Hindlimb muscle (tissue), 1 donor: ENCODE results near the gene AUTS2. TPM values are rescaled to one million over a fixed set of nuclear protein-coding genes. Genes with fewer than 3 reads are reported as not detected.

Source experiments
- DNase-seq: peaks from one replicate; pipeline ENCODE4 v3.0.0-alpha.2; 2013
- polyA plus RNA-seq: library from polyadenylated mRNA; unstranded; fragments of 120-200 nt; gene quantifications from one replicate; pipeline ENCODE4 v1.2.1, GENCODE V29; 2013; ENCODE audit not compliant: insufficient read length

AUTS2 gene
- polyA plus RNA-seq, 1 donor = 80.5 TPM

- DNase-seq = no peak
These were observed 1103.2 kb downstream of the AUTS2 start for GRCh38 chr7:70701477-70701876.

- DNase-seq = no peak
These were observed 1103.7 kb downstream of the AUTS2 start for GRCh38 chr7:70701991-70702390.

GRCh38 chr7:70703785-70704184, 1105.5 kb downstream of the AUTS2 start:
- DNase-seq = no peak

- DNase-seq = no peak
These were observed 1106.6 kb downstream of the AUTS2 start for GRCh38 chr7:70704831-70705346.

- DNase-seq = no peak
These were observed 1107.9 kb downstream of the AUTS2 start for GRCh38 chr7:70706204-70706603.

GRCh38 chr7:70706698-70707097, 1108.4 kb downstream of the AUTS2 start:
- DNase-seq = no peak

- no peak for DNase-seq
These were observed 1109.6 kb downstream of the AUTS2 start for GRCh38 chr7:70707823-70708243.

- no peak for DNase-seq
These were observed 1111.8 kb downstream of the AUTS2 start for GRCh38 chr7:70710011-70710480.

GRCh38 chr7:70710651-70711050, 1112.4 kb downstream of the AUTS2 start:
- no peak for DNase-seq

- DNase-seq = no peak
These were observed 1113.2 kb downstream of the AUTS2 start for GRCh38 chr7:70711452-70711851.

- no peak for DNase-seq
These were observed 1114.7 kb downstream of the AUTS2 start for GRCh38 chr7:70712942-70713341.

GRCh38 chr7:70714506-70715038, 1116.3 kb downstream of the AUTS2 start:
- DNase-seq = no peak

- DNase-seq = no peak
These were observed 1119.5 kb downstream of the AUTS2 start for GRCh38 chr7:70717553-70718329.

GRCh38 chr7:70719125-70719524, 1120.8 kb downstream of the AUTS2 start:
- DNase-seq = no peak

- no peak for DNase-seq
These were observed 1122.1 kb downstream of the AUTS2 start for GRCh38 chr7:70720191-70720873.

GRCh38 chr7:70721500-70721899, 1123.2 kb downstream of the AUTS2 start:
- DNase-seq = no peak

- no peak for DNase-seq
These were observed 1125.1 kb downstream of the AUTS2 start for GRCh38 chr7:70723339-70723738.

GRCh38 chr7:70725448-70725847, 1127.2 kb downstream of the AUTS2 start:
- DNase-seq = no peak

- DNase-seq = no peak
These were observed 1128.0 kb downstream of the AUTS2 start for GRCh38 chr7:70726294-70726693.

- DNase-seq = no peak
These were observed 1128.7 kb downstream of the AUTS2 start for GRCh38 chr7:70726951-70727378.

GRCh38 chr7:70727861-70728260, 1129.6 kb downstream of the AUTS2 start:
- no peak for DNase-seq

- DNase-seq = no peak
These were observed 1130.7 kb downstream of the AUTS2 start for GRCh38 chr7:70728872-70729552.
